GM19324 (cell line): Measurements from ENCODE around the gene NR4A2.

Experiments
- ATAC-seq: cut with Tn5 transposase; IDR thresholded peaks from one replicate; pipeline ENCODE4 v1.9.1; 2021; ENCODE audit warnings: mild to moderate bottlenecking, moderate library complexity; ENCODE audit not compliant: unreplicated experiment, low FRiP score

Gene NR4A2

GRCh38 chr2:156340804-156341451 lies 8.4 kb upstream of the NR4A2 start:
- no peak for ATAC-seq

DNA sequence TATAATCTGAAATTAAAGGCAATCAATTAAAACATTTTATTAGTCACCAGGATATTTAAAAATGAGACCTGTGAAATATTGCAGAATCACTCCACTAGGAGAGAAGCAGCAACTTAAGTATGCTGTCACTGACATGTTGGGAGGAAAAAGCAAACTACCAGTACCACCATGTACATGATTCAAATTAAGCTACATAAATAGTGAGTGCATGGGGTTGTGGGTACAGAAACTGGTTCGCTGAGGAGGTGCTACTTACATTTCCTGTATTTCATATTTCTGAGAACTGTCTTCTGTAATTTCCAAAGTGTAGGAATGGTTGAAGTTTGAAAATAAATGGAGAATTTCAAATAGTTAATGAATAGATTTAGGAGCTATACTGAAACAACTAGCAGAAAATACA lies 7.9 kb upstream of the NR4A2 start:
- no peak for ATAC-seq

GRCh38 chr2:156339865-156340264 lies 7.3 kb upstream of the NR4A2 start:
- ATAC-seq = no peak

DNA sequence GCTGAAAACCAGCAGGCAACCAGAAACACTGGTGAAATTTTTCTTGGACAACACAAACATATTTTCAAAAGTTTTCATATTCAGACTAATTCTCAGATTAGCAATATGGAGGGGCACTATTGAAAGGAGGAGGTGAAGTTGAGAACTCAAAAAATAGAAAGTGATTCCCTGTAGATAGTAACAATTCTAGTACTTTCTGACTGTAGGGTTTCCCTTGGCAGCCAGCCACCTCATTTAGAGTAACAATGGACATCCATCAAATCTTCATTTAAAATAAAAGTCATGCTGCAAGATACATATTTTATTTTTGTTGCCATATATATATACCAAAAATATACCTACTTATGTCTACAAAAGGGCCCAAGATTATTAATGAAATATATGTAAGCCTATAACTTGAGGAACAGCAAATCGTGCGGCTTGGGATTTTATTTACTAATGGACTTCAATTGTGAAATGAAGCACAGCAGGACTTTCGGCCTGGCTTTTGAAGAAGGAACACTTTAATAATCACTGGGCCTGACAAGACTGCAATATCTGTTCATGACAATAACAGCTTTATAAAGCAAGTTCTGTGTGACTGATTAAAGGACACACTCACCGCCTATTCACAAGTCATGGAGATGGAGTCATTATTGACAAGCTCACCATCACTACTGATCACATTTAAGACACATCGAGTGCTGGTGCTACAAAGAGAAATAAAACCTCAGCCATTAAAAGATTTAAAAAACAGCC lies 6.8 kb upstream of the NR4A2 start:
- no peak for ATAC-seq

DNA sequence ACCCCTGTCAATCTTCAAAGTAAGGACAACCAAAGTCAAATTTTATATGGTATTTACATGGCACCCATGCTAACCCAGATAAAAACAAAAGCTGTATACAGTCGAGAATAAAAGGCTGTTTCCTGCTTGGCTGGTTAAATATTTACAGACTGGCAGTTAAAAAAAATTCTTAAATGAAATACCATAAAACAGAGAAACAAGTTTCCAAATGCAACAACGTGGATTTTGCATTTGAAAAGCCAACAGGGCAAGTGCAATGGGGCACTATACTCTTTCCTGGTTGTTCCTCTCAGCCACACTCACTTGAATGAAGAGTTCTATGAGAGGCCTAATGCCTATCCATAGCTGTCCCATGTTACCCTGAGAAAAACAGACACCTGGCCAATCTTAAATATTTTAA lies 6.1 kb upstream of the NR4A2 start:
- ATAC-seq = no peak

- peak; percentile 3 for ATAC-seq
Measured at GRCh38 chr2:156334496-156335478, 2.3 kb upstream of the NR4A2 start.

GRCh38 chr2:156333951-156334495 lies 1.5 kb upstream of the NR4A2 start:
- ATAC-seq = peak; percentile 58

DNA sequence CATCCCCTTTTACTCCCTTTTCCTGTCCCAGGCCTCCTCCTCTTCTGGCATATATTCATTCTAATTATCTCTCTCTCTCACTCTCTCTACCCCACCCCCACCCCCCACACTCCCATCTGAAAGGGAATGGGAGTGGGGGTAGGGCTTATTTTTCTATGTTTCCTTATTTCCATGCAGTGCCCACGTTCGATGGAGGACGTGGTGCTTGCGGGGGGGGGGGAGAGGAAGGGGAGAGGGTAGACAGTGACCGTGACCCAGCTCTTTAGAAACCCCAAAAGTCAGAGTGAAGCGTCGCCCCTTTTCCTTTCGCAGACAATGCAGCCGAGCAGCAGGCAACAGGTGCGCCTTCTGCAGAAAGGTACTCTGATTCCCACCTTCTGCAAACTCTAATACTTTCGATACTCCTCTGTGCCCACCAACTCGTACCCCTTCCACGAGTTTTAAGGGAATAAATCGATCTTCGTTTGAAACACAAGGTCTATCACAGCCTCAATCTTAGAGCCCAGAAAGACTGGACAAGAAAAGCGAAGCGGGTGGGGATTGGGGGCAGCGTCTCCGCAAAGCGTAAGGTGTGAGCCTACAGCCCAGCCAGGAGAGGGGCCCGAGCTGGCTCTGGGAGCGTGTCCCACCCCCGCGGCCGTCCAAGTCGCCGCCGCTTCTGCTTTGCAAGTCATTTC lies 891 bp upstream of the NR4A2 start:
- ATAC-seq = peak; percentile 21

DNA sequence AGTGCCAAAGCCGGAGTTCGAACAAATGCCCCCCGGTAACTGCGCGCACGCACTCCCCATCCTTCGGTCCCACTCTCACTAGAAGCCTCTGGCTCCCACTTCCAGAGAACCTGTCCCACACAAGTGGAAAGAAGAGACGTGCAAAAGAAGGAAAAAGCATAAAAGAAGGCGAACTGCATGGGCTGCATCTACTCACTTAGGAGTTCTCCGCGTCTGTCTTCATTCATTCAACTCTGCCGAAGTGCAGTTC lies 312 bp downstream of the NR4A2 start:
- peak; percentile 15 for ATAC-seq

- no peak for ATAC-seq
Measured at GRCh38 chr2:156331572-156332283, 793 bp downstream of the NR4A2 start.

- ATAC-seq = no peak
Measured at GRCh38 chr2:156329927-156330726, 2.4 kb downstream of the NR4A2 start.

- no peak for ATAC-seq
Measured at GRCh38 chr2:156329031-156329926, 3.2 kb downstream of the NR4A2 start.

DNA sequence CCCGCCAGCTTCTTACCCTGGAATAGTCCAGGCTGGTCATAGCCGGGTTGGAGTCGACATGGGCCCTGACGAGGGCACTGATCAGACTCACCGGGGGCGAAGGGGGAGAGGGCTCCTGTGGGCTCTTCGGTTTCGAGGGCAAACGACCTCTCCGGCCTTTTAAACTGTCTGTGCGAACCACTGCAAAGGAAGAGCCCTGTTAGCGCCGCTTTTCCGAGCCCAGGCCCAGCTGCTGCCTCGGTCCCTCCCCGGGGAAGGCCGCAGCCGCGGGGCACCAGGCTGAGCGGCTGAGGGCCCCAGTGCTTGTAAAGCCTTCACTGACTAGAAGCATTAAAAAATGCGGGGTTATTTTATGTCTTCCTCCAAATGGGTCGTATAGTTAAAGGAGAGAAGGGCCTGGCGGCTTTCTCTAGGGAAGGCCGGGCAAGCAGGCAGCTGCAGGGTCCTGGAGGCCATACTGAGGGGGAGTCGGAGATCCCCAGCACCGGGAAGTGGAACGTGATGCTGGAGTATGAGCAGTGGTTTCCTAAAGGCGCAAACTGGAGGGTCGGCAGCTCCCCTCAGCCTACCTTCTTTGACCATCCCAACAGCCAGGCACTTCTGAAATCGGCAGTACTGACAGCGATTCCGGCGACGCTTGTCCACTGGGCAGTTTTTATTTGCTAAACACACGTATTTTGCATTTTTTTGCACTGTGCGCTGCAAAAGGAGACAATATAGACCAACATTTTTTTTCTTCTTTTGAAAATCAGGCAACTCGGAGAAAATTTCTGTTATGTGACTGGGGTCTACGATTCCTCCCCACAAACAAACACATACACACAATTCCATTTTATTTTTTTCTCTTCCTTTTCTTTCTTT lies 4.5 kb downstream of the NR4A2 start:
- no peak for ATAC-seq

DNA sequence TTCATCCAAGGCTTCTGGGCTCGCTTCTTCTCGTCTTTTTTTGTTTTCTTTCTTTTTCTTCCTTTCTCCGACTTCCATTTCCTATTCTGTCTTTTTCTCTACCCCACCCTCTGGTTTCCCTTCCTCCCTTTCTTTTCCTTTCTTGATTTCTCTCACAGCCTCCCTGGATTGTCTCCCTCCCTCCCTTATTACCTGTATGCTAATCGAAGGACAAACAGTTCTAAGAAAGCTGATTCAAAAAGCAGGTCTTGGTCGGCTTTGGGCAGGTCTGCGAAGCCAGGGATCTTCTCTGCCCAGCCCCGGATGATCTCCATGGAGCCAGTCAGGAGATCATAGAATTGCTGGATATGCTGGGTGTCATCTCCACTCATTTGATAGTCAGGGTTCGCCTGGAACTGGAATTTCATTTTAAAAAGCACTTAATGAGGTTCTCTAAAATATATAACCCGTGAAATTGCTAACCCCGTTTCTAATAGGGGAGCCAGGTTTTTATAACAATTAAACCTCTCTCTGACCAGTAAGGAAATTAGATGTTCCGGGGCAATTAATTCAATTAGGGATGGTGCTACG lies 5.9 kb downstream of the NR4A2 start:
- ATAC-seq = no peak

- no peak for ATAC-seq
Measured at GRCh38 chr2:156325688-156326525, 6.6 kb downstream of the NR4A2 start.

DNA sequence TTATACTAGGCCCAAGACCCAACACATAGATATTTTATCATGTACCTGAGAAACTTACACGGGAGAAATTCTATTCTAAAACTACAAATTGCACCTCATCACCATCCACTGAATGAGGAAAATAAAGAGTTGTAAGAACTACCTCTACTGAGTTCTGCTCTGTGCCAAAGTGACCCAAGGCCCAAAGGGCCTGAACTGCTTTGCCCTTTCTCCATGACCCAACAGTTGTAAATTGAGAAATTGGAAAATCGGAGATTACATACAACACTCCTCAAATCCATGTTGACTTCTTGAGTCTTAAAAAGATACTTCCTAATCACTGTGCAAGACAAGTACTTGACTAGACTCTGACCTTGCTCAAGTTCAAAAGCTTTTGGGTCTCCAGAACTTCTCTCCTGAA lies 8.8 kb downstream of the NR4A2 start:
- no peak for ATAC-seq
